ENCODE data around the gene C1orf53. TPM values are rescaled to one million over a fixed set of nuclear protein-coding genes. Genes with fewer than 3 reads are reported as not detected.
A peak's percentile ranks its signal among the peaks of the same experiment; 100 is the strongest.
"Not testable (repeated sequence)": the region's sequence is repeated elsewhere in the genome, so short reads cannot be mapped to it uniquely, and the experiment has no call there.

Gene C1orf53
- polyA plus RNA-seq (ENCODE audit: insufficient read length in 3 of 3), result 1 to 10 TPM; 2.4 to 3.2 (median 2.8) TPM
- long read RNA-seq, donor 1, transcript C1orf53-201 (3 exons, 588 nt), result major isoform, 5 of 5 reads
- long read RNA-seq, donor 1, partial matches to known transcripts, result 0 of 5 reads
- long read RNA-seq, donor 1, other reads (novel, unspliced or antisense), result 0 of 5 reads
- long read RNA-seq, donor 2, partial matches to known transcripts, result 0 of 3 reads
- long read RNA-seq, donor 2, other reads (novel, unspliced or antisense), result 0 of 3 reads
- long read RNA-seq, donor 3, partial matches to known transcripts, result 0 of 3 reads
- long read RNA-seq, donor 3, other reads (novel, unspliced or antisense), result 0 of 3 reads
- long read RNA-seq, donor 4, transcript C1orf53-201 (3 exons, 588 nt), result major isoform, 6 of 6 reads
- long read RNA-seq, donor 4, partial matches to known transcripts, result 0 of 6 reads
- long read RNA-seq, donor 4, other reads (novel, unspliced or antisense), result 0 of 6 reads
- long read RNA-seq, donor 5, transcript C1orf53-201 (3 exons, 588 nt), result major isoform, 5 of 5 reads
- long read RNA-seq, donor 5, partial matches to known transcripts, result 0 of 5 reads
- long read RNA-seq, donor 5, other reads (novel, unspliced or antisense), result 0 of 5 reads
- long read RNA-seq, donor 6, partial matches to known transcripts, result 0 of 2 reads
- long read RNA-seq, donor 6, other reads (novel, unspliced or antisense), result 0 of 2 reads
- long read RNA-seq, donor 7, transcript C1orf53-201 (3 exons, 588 nt), result major isoform, 6 of 6 reads
- long read RNA-seq, donor 7, partial matches to known transcripts, result 0 of 6 reads
- long read RNA-seq, donor 7, other reads (novel, unspliced or antisense), result 0 of 6 reads
- long read RNA-seq, donor 8, partial matches to known transcripts, result 0 of 1 reads
- long read RNA-seq, donor 8, other reads (novel, unspliced or antisense), result 0 of 1 reads
- long read RNA-seq, donor 9, transcript C1orf53-201 (3 exons, 588 nt), result major isoform, 5 of 5 reads
- long read RNA-seq, donor 9, partial matches to known transcripts, result 0 of 5 reads
- long read RNA-seq, donor 9, other reads (novel, unspliced or antisense), result 0 of 5 reads
- long read RNA-seq, donor 10, partial matches to known transcripts, result 0 of 4 reads
- long read RNA-seq, donor 10, other reads (novel, unspliced or antisense), result 0 of 4 reads
- long read RNA-seq, donor 11, partial matches to known transcripts, result 0 of 2 reads
- long read RNA-seq, donor 11, other reads (novel, unspliced or antisense), result 0 of 2 reads
- long read RNA-seq, donor 12, transcript C1orf53-201 (3 exons, 588 nt), result major isoform, 7 of 7 reads
- long read RNA-seq, donor 12, partial matches to known transcripts, result 0 of 7 reads
- long read RNA-seq, donor 12, other reads (novel, unspliced or antisense), result 0 of 7 reads
- long read RNA-seq, donor 13, partial matches to known transcripts, result 0 of 2 reads
- long read RNA-seq, donor 13, other reads (novel, unspliced or antisense), result 0 of 2 reads
- long read RNA-seq, donor 14, result 0 reads
- long read RNA-seq, donor 15, partial matches to known transcripts, result 0 of 5 reads
- long read RNA-seq, donor 15, other reads (novel, unspliced or antisense), result 0 of 5 reads
- long read RNA-seq, donor 16, transcript C1orf53-201 (3 exons, 588 nt), result major isoform, 10 of 10 reads
- long read RNA-seq, donor 16, partial matches to known transcripts, result 0 of 10 reads
- long read RNA-seq, donor 16, other reads (novel, unspliced or antisense), result 0 of 10 reads

- DNase-seq, result peak; percentile 82
Observed at GRCh38 chr1:197902454-197903195, at the start of gene C1orf53. TSS of gene C1orf53 (plus strand) at chr1:197902630. CDS start at chr1:197902650, 20 bp downstream.

GRCh38 chr1:197855751-197856150 is 46.7 kb upstream of the C1orf53 start:
- DNase-seq, result not testable (repeated sequence)

DNA sequence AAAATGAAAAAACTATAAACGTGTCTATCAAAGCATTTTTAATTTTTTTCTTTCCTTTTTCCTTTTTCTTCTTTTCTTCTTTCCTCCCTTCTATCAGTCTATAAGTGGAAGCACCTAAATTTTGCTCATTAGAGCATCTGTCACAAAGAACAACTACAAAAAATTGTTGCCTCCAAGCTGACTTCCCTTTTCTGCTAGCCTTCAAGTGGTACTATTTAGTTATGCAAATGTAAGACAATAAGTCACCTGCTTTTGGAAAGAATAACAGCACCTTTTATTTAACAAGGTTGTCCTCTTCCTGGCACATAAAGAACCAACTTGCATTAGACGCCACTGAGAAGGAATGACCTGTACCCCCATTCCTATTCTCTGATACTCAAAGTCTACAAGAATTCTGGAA is 45.0 kb upstream of the C1orf53 start:
- DNase-seq, result no peak

GRCh38 chr1:197859024-197859423 is 43.4 kb upstream of the C1orf53 start:
- DNase-seq, result no peak

- DNase-seq, result no peak
Observed at GRCh38 chr1:197862221-197862620, 40.2 kb upstream of the C1orf53 start.

DNA sequence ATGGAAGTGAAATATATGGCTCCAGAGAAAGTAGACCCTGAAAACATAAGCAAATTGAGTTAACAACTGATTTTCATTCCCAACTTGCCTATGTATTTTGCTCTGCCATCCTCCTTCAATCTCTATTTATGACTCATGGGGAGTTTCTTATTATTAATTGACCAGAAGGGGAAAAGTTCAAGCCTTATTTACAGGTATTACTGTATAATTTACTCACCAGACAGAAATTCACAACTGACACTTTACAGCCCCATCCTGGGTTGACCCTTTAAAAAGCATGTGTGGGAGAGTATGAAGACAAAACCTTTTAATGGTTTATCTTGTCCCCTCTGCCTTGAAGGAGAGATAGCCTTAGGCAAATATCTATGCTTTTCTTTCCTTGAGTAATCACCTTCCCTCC is 39.8 kb upstream of the C1orf53 start:
- no peak for DNase-seq

GRCh38 chr1:197865809-197866208 is 36.6 kb upstream of the C1orf53 start:
- DNase-seq, result no peak

- DNase-seq, result peak; percentile 9
Observed at GRCh38 chr1:197868751-197869489, 33.5 kb upstream of the C1orf53 start.

GRCh38 chr1:197869490-197870077 is 32.8 kb upstream of the C1orf53 start:
- DNase-seq, result no peak

GRCh38 chr1:197876894-197877293 is 25.5 kb upstream of the C1orf53 start:
- DNase-seq, result no peak

- not testable (repeated sequence) for DNase-seq
Observed at GRCh38 chr1:197880385-197880784, 22.0 kb upstream of the C1orf53 start.

- not testable (repeated sequence) for DNase-seq
Observed at GRCh38 chr1:197882241-197882640, 20.2 kb upstream of the C1orf53 start.

DNA sequence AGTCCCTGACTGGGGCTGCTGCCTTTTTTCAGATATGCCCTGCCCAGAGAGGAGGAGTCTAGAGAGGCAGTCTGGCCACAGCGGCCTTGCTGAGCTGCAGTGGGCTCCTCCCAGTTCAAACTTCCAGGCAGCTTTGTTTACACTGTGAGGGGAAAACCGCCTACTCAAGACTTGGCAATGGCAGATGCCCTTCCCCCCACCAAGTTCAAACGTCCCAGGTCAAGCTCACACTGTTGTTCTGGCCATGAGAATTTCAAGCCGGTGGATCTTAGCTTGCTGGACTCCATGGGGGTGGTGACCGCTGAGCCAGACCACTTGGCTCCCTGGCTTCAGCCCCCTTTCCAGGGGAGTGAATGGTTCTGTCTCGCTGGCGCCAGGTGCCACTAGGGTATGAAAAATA is 18.3 kb upstream of the C1orf53 start:
- no peak for DNase-seq

GRCh38 chr1:197890936-197891335 is 11.5 kb upstream of the C1orf53 start:
- no peak for DNase-seq

DNA sequence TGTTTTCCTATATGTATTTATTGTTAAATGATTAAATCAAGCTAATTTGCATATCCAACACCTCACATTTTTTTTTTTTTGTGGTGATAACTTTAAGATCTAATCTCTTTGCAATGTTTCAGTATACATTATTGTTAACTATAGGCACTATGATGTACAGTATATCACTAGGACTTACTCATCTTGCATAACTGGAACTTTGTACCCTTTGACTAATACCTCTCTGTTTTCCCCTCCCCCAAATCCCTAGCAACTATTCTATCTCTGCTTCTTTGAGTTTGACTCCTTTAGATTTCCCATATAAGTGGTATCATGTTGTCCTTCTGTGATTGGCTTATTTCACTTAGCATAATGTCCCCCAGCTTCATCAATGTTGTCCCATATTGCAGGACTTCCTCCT is 9.7 kb upstream of the C1orf53 start:
- no peak for DNase-seq

DNA sequence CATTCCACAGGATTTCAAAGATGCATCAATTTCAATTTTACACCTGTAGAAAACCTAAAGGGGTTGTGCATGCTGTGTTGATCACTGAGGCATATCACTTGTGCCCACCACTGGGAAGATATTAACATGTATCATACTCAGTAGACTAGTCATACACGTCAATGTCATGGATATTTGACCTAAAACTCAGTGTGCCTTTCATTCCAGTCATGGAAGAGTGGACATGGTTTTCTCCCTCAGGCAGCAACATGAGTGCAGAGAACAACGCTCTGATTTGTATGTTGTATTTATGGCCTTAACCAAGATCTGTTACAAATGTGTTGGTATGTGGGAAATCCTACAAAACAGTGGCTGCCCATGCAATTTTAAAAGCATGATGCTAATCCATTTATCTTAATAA is 6.1 kb upstream of the C1orf53 start:
- no peak for DNase-seq

DNA sequence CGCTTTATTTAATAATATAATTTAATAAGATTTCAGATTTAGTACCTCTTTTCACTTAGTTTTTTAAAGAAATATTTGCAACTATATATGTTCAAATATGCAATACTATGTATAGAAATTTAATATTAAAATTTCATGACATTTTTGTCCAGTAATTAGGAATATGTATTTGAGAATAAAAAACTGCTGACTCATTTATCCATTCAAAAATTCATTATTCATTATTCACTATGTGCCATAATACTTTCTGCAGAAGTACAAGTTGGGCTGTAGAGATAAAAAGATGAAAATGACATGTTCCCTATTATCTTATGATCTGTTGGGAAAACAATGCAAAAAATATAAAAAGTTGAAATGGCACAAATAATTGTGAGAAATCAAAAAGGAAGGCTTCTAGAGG is 3.4 kb upstream of the C1orf53 start:
- DNase-seq, result no peak

- DNase-seq, result no peak
Observed at GRCh38 chr1:197902131-197902453, 338 bp upstream of the C1orf53 start.

GRCh38 chr1:197903196-197903514 is 725 bp downstream of the C1orf53 start:
- DNase-seq, result no peak
